ENCODE results near the gene ROBO1. TPM values are rescaled to one million over a fixed set of nuclear protein-coding genes. Genes with fewer than 3 reads are reported as not detected.

The ROBO1 gene
- total RNA-seq, 1 donor from 2014 or later = 0.64 TPM

- no peak for DNase-seq (ENCODE audit: low read depth in 2 of 2)
Observed at GRCh38 chr3:79170021-79170420, 597.8 kb downstream of the ROBO1 start.

GRCh38 chr3:79167651-79168416 lies 600.0 kb downstream of the ROBO1 start:
- DNase-seq (ENCODE audit: low read depth in 2 of 2) = no peak

GRCh38 chr3:79162653-79163052 lies 605.1 kb downstream of the ROBO1 start:
- no peak for DNase-seq (ENCODE audit: low read depth in 2 of 2)

- no peak for DNase-seq (ENCODE audit: low read depth in 2 of 2)
Observed at GRCh38 chr3:79161941-79162340, 605.9 kb downstream of the ROBO1 start.

GRCh38 chr3:79160421-79160820 lies 607.4 kb downstream of the ROBO1 start:
- no peak for DNase-seq (ENCODE audit: low read depth in 2 of 2)

GRCh38 chr3:79159736-79160135 lies 608.1 kb downstream of the ROBO1 start:
- DNase-seq (ENCODE audit: low read depth in 2 of 2) = no peak

- no peak for DNase-seq (ENCODE audit: low read depth in 2 of 2)
Observed at GRCh38 chr3:79157191-79157590, 610.6 kb downstream of the ROBO1 start.

- DNase-seq (ENCODE audit: low read depth in 2 of 2) = no peak
Observed at GRCh38 chr3:79154865-79155264, 612.9 kb downstream of the ROBO1 start.

GRCh38 chr3:79148786-79149185 lies 619.0 kb downstream of the ROBO1 start:
- no peak for DNase-seq (ENCODE audit: low read depth in 2 of 2)

- no peak for DNase-seq (ENCODE audit: low read depth in 2 of 2)
Observed at GRCh38 chr3:79146024-79146423, 621.8 kb downstream of the ROBO1 start.

GRCh38 chr3:79140708-79141107 lies 627.1 kb downstream of the ROBO1 start:
- no peak for DNase-seq (ENCODE audit: low read depth in 2 of 2)

GRCh38 chr3:79139395-79140068 lies 628.3 kb downstream of the ROBO1 start:
- no peak for DNase-seq (ENCODE audit: low read depth in 2 of 2)

- DNase-seq (ENCODE audit: low read depth in 2 of 2) = no peak
Observed at GRCh38 chr3:79125313-79125984, 642.3 kb downstream of the ROBO1 start.

GRCh38 chr3:79115458-79115857 lies 652.3 kb downstream of the ROBO1 start:
- DNase-seq (ENCODE audit: low read depth in 2 of 2) = no peak

- no peak for DNase-seq (ENCODE audit: low read depth in 2 of 2)
Observed at GRCh38 chr3:79113876-79114275, 653.9 kb downstream of the ROBO1 start.

- no peak for DNase-seq (ENCODE audit: low read depth in 2 of 2)
Observed at GRCh38 chr3:79111375-79112052, 656.3 kb downstream of the ROBO1 start.

- no peak for DNase-seq (ENCODE audit: low read depth in 2 of 2)
Observed at GRCh38 chr3:79109754-79110153, 658.0 kb downstream of the ROBO1 start.

- no peak for DNase-seq (ENCODE audit: low read depth in 2 of 2)
Observed at GRCh38 chr3:79103307-79103706, 664.5 kb downstream of the ROBO1 start.

- no peak for DNase-seq (ENCODE audit: low read depth in 2 of 2)
Observed at GRCh38 chr3:79097964-79098660, 669.7 kb downstream of the ROBO1 start.

GRCh38 chr3:79094654-79095053 lies 673.1 kb downstream of the ROBO1 start:
- no peak for DNase-seq (ENCODE audit: low read depth in 2 of 2)

- peak; percentile 7 to 37 for DNase-seq (ENCODE audit: low read depth in 2 of 2)
Observed at GRCh38 chr3:79086514-79086913, 681.3 kb downstream of the ROBO1 start.

Data from dermis microvascular lymphatic vessel endothelial cell (primary cell).